Stimulated activated CD4-positive, alpha-beta T cell treated with anti-CD3 and anti-CD28 coated beads, Interleukin-12 subunit alpha, Interleukin-12 subunit beta, amount 100 ng/mL, for 48 hours (primary cell): ENCODE data around the gene ICAM5.

Experiments used
- DNase-seq, 3 donors: peaks; one replicate each; pipeline ENCODE4 v3.0.0-alpha.2; 2020; ENCODE audit warnings: low read depth in 2 of 3, low spot score in 1 of 3

ICAM5 gene

DNA sequence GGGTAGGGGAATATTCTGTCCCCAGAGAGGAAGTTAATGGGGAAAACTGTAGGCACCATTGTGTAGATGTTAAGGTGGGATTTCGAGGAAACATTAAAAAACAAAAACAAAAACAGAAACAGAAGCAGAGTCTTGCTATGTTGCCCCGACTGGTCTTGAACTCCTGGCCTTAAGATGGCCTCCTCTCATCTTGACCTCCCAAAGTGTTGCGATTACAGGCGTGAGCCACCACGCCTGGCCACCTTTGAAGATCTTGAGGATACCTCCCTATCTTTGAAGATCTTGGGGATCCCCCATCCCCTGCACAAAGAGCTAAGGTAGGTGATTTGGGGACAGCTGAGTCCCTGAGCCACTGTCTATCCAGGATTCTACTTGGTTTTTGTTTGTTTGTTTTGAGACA lies 50.2 kb downstream of the ICAM5 start:
- DNase-seq, result no peak

DNA sequence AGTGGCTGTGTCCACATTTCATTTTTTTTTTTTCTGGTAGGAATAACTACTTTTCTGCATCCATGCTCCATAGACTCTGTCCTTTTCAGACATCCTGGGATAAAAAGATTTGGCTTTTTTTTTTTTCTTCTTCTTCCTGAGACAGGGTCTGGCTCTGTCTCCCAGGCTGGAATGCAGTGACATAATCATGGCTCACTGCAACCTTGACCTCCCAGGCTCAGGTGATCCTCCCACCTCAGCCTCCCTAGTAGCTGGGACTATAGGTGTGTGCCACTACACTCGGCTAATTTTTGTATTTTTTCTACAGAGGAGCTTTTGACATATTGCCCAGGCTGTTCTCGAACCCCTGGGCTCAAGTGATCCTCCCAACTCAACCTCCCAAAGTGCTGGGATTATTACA lies 53.7 kb downstream of the ICAM5 start:
- no peak for DNase-seq

DNA sequence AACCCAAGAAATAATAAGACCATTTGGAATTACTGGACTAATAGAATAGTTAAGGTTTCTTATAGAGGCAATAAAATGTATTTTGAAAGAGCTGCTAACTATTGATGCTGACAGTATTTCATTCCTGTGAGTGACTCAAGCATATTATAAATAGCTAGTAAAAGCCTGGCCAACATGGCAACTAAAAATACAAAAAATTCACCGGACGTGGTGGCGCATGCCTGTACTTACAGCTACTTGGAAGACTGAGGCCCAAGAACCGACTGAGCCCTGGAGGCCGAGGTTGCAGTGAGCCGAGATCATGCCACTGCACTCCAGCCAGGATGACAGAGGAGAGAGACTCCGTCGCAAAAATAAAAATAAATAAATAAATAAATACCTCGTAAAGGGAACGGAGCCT lies 55.0 kb downstream of the ICAM5 start:
- no peak for DNase-seq
